GM18519 (cell line): ENCODE data around the gene ADCY1.

ENCODE experiments used
- ATAC-seq: cut with Tn5 transposase; IDR thresholded peaks from one replicate; pipeline ENCODE4 v1.9.1; 2021; ENCODE audit warnings: mild to moderate bottlenecking, moderate library complexity; ENCODE audit not compliant: unreplicated experiment, low FRiP score

ADCY1 gene

DNA sequence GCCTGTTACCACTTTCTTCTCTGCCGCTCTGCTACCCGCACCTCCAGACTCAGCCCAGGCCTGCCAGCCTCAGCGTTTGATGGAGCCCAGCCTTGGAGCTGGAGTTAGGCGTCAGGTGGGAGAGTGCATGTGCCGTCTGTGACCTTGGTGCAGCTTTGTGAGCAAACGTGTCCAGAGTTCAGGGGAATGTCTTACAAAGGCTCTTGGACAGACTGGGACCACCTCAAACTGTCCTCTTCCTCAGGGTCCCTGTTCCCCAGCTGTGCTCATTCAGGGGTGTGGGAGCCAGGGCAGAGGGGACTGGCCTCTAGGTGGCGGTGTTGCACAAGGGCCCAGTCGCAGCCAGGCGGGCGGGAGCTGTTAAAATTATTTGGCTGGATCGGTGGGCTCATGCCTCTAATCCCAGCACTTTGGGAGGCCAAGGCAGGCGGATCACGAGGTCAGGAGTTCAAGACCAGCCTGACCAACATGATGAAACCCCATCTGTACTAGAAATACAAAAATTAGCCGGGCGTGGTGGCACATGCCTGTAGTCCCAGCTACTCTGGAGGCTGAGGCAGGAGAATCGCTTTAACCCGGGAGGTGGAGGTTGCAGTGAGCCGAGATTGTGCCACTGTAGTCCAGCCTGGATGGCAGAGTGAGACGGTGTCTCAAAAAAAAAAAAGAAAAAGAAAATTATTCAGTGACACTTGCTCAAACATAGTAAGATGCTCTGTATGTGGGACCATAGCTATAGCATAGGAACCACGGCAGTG is 89.2 kb downstream of the ADCY1 start:
- no peak for ATAC-seq

DNA sequence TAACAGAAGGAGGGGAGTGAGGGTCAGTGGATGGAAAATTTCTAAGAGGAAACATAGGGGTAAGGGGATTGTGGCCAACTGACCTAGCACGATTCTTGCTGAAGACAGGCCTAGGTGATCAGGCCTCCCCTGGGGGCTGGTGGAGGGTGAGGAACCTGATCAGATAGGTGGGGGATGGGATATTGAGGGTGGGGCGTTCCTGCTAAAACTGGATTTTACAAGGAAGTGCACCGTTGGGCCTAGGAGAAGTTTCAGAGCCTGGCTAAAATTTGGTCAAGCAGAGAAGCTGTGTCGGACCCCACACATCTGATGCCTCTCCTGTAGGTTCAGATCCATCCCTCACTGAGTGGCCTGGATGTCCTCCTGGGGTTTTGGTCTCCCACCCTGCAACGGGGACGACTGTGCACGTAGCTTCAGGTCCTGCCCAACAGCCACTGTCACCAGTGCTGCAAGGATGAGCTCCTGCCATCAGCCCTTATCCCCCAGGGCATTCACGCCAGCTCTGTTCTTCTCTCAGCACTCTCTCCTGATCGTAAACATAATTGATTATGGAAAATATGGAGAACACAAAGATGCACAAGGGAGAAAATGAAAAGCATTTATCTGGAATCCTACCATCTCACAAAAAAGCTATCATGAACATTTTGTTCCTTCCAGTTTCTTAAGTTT is 89.9 kb downstream of the ADCY1 start:
- ATAC-seq: no peak

DNA sequence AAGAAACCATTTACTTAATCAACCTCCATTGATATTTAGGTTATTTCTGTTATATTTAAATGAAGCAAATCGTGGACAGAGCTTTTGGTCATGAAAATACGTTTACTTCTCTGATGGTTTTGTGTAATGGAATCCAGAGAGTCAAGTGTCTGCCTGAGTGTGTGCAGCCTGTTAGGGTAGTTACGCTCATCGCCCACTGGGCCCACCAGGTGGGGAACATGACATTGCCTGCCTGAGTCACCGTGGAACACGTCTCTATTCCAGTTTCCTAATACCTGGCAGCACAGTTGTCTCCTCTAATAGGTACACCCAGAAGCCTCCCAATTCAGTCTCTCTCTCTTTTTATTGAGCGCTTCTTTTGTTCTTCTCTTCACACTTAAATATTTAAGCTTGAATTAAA is 91.0 kb downstream of the ADCY1 start:
- no peak for ATAC-seq

DNA sequence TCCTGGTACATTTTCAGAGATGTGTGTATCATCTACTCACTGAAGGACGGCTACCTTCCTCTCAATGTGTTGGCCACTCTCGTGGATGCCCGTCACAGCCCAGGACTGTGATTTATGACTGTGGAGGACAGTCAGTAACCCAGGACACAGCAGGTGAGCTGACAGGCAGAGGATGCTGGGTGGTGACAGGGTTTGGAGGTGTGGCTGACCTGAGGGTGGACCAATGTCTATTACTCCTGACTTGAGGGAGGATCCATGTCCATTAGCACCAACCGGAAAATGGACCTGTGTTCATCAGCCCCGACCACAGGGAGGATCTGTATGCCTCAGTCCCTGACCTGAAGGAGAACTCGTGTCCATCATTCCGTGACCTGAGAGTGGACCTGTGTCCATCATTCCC is 96.1 kb downstream of the ADCY1 start:
- ATAC-seq: no peak

DNA sequence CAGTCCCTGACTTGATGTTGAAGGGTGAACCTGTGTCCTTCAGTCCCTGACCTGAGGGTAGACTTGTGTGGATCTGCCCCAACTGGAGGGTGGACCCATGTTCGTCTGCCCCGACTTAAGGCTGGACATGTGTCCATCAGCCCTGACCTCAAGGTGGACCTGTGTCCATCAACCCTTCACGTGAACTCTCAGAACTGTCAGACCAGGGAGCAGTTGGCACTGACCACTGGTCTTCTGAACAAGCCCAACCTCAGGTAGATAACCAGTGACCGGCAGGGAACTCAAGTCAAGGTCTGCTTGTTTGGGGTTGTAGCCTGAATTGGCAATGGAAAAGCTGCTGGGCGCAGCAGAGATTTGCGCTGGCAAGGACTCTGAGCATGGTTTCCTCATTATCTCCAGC is 96.5 kb downstream of the ADCY1 start:
- ATAC-seq: no peak

DNA sequence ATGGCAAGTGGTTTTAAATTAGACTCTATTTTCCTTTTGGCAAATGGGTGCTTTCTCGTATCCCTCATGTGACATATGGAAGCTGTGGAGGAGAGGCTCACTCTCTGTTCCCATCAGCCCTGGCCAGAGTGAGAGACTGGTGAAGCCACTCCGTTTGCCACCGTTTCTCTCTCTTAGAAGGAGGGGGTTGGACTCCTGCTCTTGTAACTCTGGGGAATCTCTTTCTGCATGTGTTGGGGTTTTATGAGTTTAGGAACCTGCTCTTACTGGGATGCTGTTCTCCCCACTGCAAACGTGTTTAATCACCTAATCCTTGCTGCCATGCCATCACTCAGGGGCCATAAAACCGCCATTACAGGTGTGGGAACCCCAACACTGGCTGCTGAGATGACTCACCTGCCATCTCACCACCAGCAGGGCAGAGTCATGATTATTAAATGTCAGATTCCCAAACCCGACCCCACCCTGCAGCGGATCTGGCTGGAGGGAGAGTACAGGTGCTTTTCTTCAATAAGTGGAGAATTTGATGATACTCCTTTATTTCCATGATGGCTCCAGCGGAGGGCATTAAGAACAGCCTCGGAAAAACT is 103.2 kb downstream of the ADCY1 start:
- ATAC-seq: no peak

DNA sequence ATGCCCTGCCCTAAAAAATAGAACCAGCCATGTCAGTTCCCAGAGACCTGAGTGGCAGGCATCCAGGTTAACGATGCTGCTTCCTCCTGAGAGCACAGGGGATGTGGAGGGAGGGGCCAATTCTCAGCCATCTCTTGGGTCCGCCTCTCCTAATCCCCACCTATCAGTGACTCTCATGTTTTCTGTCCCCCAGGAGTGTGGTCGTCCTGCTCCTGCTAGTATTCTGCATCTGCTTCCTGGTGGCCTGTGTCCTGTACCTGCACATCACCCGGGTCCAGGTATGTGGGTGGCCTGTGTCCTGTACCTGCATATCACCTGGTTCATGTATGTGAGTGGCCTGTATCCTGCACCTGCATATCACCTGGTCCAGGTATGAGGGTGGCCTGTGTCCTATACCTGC is 105.3 kb downstream of the ADCY1 start:
- ATAC-seq: no peak

DNA sequence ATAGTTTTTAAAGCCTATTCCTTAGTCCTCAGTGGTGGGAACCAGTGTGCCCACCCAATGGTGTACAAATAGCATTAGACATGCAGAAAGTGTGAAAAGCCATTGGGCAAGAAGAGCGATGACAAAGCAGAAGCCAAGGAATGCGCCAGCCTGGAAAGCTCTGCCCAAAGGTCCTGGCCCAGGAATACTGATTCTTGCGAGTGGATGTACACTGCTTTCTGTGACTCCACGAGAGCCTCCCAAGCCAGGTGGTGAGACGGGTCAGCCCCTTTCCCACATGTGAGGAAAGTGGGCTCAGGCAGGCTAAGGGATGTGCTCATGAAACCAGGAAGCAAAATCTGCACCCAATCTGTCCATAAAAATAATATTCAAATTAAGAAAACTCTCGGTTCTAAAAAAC is 106.6 kb downstream of the ADCY1 start:
- ATAC-seq: no peak

DNA sequence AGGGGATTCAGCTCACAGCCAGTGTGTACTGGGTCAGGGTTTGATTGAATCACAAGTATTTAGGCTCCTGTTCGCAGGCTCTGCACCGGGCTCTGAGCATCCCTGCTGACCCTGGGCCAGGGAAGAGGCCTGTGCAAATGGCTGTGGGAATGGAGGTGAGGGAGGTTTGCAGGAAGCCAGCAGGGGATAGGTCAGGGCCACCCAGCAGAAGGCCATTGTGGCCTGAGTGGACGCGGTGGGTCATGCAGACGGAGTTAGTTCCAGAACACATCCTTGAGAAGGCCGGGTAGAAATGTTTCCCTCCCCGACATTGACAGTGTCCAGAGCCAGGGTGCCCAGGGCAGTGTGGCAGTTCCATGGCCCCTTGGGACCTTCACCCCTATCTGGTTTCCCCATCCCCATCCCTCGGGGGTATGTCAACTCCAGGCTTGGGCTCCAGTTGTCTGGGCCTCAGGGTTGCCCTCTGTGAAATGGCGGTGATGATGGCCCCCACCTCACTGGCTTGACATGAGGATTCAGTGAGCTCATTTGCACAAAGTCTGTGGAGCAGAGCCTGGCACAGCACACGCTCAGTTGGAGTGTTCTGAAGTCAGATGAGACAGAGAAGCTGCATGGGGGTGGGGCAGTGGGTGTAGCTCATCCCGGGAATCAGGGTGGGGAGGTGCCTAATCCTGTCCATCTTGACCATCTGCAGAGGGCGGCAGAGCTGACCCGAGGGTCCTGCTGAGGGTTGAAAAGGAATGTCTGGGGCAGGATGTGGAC is 107.6 kb downstream of the ADCY1 start:
- no peak for ATAC-seq

DNA sequence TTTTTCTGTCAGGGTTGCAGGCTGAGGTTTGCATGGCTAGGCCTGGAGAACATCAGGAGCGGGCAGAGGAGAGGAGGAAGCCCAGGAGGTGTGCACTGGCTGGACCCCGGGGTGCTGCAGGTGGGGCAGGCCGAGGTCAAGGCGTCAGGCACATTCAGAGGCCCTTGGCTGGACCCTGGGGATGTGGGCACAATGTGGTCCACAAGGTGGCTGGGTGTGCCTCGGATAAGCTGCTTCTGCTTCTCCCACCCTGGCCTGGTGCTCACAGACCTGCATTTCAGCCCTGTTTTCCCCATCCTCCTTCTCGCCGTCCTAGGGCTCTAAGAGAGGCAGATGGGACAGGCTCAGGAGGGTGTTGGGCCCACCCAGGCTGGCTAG is 108.2 kb downstream of the ADCY1 start:
- ATAC-seq: no peak

DNA sequence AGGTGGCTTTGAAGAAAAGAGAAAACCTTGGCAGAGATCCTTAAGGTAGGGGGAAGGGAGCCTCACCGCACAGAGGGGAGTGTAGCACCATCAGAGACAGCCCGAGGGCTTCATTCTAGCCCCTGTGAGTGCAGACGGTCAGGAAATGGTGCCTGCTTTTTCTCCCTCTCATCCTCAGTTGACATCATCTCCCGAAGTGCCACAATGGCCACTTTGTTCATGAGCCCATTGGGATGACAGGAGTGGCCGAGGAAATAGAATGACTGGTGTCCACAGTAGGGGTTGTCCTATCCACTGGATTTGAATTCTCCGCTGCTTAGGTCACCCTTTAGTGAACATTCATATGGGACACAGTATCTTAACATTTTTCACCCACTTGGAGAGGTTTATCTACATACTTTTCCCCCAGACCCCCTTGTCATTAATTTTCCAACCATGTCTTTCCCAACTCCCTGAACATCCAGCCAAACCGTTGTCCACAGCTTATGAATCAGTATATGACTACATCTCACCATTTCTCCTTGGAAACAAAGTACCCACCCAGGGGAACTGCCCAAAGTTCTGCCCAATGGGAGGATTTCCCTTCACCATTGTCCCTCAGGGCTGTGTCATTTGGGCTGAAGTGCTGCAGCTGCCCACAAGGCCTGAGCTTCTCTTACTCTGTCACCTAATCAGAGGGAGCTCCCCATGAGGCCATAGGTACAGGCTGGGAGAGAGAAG is 108.8 kb downstream of the ADCY1 start:
- no peak for ATAC-seq

DNA sequence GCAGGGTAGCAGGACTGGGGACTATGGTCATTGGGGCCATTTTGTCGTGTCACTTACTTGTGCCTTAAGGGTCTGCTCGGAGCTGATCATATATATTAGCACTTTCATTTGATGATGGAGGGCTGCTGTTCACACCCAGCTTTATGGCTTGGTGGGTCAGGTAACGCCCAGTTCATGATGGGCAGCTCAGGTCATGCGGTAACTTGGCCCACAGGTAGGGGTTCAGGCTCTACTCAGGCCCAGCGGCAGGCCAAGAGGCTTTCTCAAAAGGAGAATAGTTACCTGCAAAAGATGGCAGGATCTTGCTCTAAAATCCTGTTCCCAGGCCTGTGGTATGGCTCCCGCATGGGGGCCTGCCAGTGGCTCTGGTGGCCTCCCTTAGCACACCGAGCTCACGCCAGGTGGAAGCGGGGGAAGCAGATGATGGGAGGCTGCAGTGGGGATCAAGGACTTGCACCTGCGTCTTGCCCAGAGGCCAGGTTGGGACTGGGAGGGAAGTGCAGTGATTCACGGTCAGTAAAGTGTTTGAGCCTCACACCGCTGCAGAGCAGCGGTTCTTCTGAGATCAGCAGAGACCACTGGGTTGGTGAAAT is 109.5 kb downstream of the ADCY1 start:
- ATAC-seq: no peak

DNA sequence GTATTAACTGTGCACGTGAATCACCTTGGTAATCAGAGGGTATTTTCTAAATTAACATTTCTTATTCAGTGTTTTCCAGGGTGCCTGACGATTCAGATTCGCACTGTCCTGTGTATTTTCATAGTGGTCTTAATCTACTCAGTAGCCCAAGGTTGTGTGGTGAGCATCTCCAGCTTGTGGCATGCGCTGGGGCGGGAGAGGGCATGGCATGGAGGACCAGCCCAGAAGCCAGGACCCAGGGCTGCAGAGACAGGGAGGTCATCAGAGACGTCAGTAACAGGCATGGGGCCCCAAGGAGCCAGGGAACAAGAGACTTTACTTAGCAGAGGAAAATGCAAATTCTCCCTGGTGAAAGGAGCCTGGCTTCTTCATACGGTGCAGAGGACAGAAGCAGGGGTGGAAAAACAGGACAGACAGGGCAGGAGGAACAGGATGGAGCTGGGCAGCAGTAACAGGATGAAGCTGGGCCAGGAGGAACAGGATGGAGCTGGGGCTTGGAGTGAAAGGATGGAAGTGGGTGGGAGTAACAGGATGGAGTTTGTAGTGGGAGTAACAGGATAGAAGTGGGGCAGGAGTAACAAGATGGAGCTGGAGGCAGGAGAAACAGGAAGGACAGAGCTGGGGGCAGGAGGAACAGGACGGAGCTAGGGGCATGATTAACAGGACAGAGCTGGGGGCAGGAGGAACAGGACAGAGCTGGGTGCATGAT is 110.9 kb downstream of the ADCY1 start:
- no peak for ATAC-seq

DNA sequence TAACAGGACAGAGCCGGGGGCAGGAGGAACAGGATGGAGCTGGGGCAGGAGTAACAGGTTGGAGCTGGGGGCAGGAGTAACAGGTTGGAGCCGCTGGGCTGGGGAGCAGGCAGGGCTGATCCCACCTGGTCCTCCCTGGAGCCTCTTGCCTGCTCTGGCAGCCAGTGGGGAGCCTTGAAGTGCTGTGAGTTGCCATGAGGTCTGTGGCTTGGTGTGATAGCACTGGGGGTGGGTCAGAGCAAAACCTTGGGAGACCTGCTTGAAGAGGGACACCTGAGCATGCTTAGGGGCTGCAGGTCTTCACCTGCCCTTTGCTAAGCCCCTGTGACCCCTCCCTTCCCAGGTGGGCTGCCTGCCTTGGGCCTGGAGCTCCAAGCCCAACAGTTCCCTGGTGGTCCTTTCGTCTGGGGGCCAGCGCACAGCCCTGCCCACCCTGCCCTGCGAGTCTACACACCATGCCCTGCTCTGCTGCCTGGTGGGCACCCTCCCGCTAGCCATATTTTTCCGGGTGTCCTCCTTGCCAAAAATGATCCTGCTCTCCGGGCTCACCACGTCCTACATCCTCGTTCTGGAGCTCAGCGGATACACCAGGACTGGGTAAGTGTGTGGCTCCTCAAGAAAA is 111.6 kb downstream of the ADCY1 start:
- ATAC-seq: no peak

DNA sequence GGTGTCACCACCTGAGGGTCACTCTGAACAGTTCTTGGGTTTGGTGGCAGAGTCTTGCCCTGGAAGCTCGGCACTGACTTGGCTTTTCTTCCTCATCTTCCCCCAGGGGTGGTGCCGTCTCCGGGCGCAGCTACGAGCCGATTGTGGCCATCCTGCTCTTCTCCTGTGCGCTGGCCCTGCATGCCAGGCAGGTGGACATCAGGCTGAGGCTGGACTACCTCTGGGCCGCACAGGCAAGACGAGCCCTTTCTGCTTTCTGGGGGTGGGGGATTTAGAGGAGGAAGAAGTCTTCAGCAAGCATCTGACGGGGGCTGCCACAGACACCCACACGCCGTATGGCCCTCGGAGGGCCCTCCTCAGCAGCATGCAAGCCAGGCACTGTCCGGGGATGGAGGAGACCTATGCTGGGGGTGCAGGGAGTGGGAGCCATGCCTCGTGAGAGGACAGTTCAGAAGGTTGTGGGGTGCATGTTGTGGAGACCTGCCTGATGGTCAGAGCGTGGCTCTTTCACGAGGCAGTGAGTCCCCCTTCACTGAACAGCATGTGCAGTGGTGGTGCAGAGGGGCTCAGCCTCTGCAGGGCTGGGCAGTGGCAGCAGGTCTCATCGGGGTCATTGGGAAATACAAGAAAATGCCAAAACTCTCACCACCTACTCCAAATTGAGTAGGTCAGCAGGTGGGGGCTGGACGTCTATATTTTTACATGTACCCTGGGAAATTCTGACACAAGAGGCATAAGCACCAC is 112.4 kb downstream of the ADCY1 start:
- no peak for ATAC-seq

DNA sequence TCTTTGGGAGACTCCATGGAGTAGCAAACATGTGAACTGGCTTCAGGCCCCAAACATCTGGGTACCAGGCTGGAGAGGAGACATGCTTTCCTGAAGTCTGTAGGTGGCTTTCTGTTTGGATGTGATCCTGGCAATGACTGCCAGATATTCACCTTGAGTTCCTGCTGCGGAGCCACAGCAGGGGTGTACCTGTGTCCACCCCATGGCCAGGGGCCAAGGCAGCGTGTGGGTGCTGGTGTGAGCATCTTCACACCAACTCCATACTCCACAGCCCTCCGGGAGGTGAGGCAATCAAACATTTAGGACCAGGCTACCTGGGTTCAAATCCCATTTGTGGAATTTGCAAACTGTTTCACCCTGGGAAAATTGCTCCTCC is 113.0 kb downstream of the ADCY1 start:
- ATAC-seq: no peak

DNA sequence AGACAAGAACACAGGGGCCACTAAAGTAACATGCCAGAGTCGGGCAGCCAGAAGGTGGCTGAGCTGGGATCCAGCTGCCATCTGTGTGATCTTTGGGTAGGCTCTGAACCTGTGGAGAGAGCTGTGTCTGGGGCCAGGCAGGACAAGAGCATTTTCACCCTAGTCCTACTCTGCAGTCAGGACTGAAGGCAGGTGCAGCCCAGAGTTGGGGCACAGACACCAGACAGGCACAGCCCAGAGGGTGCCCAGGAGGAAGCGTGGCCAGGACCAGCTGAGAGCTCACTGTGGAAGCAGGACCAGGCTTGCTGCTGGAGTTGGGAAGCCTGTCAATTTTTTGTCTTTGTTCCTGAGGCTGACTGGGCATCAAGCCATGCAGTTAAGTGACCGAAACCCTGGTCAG is 113.6 kb downstream of the ADCY1 start:
- ATAC-seq: no peak

DNA sequence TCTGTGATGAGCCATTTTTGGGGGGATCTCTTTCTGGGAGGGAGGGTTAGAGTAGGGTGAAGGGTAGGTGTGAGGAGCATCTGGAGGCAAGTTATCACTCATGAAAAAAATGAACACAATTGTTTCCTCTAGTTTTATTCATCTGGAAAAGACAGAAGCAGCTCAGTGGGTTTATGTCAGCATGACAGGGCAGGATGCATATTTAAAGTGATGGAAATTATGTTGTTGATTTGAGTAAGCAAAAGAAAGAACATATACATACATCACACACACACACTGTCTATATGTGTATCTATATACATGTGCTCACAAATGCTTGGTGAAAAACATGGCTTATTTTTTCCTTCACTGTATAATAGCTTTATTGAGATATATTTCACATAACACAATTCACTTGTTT is 114.2 kb downstream of the ADCY1 start:
- no peak for ATAC-seq
